ENCODE data around the gene RNU1-3. TPM values are rescaled to one million over a fixed set of nuclear protein-coding genes. Genes with fewer than 3 reads are reported as not detected.
"Not testable (repeated sequence)": the region's sequence is repeated elsewhere in the genome, so short reads cannot be mapped to it uniquely, and the experiment has no call there.

Gene RNU1-3
- total RNA-seq, 1 donor from 2014 or later: 2,859 TPM

DNA sequence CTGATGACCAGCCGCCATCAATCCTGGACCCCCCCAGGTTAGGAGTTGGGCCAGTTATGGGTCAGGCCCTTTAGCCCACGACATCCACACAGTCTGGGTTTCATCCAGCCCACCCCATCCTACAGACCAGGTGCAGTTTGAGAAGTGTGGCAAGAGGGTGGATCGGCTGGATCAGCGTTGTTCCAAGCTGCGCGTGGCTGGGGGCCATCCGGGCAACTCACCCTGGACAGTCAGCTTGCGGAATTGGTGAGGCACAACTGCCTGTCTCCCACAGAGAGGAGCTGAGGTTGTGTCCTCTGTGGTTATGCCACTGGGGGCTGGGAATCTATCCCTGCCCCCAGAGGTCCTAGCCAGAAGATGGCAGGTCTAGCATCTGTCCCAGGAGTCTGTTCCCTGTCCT, 18.0 kb downstream of the RNU1-3 start:
- not testable (repeated sequence) for H3K4me3 Mint-ChIP-seq (ENCODE audit: unreplicated experiment); H3K9me3 Mint-ChIP-seq (ENCODE audit: unreplicated experiment); H3K27ac Mint-ChIP-seq (ENCODE audit: unreplicated experiment); H3K4me1 Mint-ChIP-seq (ENCODE audit: unreplicated experiment); H3K36me3 Mint-ChIP-seq (ENCODE audit: unreplicated experiment); H3K27me3 Mint-ChIP-seq (ENCODE audit: unreplicated experiment)
- DNase-seq (ENCODE audit: extremely low spot score, unreplicated experiment): peak; percentile 44

GRCh38 chr1:16648250-16648649, 18.5 kb downstream of the RNU1-3 start:
- not testable (repeated sequence) for H3K9me3 Mint-ChIP-seq (ENCODE audit: unreplicated experiment); H3K4me3 Mint-ChIP-seq (ENCODE audit: unreplicated experiment); H3K4me1 Mint-ChIP-seq (ENCODE audit: unreplicated experiment); H3K36me3 Mint-ChIP-seq (ENCODE audit: unreplicated experiment); H3K27ac Mint-ChIP-seq (ENCODE audit: unreplicated experiment); H3K27me3 Mint-ChIP-seq (ENCODE audit: unreplicated experiment)
- peak; percentile 79 for DNase-seq (ENCODE audit: extremely low spot score, unreplicated experiment)

GRCh38 chr1:16647179-16648176, 19.3 kb downstream of the RNU1-3 start:
- H3K4me3 Mint-ChIP-seq (ENCODE audit: unreplicated experiment); H3K36me3 Mint-ChIP-seq (ENCODE audit: unreplicated experiment); H3K27ac Mint-ChIP-seq (ENCODE audit: unreplicated experiment); H3K27me3 Mint-ChIP-seq (ENCODE audit: unreplicated experiment); H3K9me3 Mint-ChIP-seq (ENCODE audit: unreplicated experiment); H3K4me1 Mint-ChIP-seq (ENCODE audit: unreplicated experiment): not testable (repeated sequence)
- DNase-seq (ENCODE audit: extremely low spot score, unreplicated experiment): peak; percentile 83

DNA sequence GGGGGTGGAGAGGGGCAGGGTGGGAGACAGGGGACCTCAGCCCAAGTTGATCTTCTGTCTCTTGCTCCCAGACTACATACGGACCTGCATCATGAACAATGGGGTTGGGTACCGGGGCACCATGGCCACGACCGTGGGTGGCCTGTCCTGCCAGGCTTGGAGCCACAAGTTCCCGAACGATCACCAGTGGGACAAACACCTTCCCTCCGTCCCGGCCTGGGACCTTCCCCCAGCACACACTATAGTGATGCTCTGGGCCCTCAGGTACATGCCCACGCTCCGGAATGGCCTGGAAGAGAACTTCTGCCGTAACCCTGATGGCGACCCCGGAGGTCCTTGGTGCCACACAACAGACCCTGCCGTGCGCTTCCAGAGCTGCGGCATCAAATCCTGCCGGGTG, 20.0 kb downstream of the RNU1-3 start:
- H3K9me3 Mint-ChIP-seq (ENCODE audit: unreplicated experiment); H3K4me3 Mint-ChIP-seq (ENCODE audit: unreplicated experiment): not testable (repeated sequence)

DNA sequence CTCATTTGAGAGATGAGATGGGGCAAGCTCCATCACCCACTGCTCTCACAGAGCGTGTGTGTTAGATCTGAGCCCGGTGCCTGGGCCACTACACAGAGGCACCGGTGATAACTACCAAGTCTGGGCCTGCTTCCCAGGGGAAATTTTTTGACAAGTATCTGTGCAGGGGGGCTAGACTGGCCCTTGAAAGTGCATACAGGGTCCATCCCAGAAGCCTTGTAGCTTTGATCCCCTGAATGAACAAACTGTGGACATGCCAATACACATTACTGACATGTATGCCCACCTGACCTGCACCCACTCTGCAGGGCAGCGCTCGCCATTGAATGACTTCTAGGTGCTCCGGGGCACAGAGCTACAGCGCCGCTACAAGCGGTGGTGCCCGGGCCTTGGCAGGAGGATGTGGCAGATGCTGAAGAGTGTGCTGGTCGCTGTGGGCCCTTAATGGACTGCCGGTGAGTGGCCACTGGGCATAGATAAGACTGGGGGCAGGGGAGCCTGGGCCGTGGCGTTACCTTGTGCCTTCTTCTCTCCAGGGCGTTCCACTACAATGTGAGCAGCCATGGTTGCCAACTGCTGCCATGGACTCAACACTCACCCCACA, 20.6 kb downstream of the RNU1-3 start:
- DNase-seq (ENCODE audit: extremely low spot score, unreplicated experiment): peak; percentile 85
- H3K27ac Mint-ChIP-seq (ENCODE audit: unreplicated experiment); H3K4me1 Mint-ChIP-seq (ENCODE audit: unreplicated experiment); H3K36me3 Mint-ChIP-seq (ENCODE audit: unreplicated experiment); H3K27me3 Mint-ChIP-seq (ENCODE audit: unreplicated experiment); H3K4me3 Mint-ChIP-seq (ENCODE audit: unreplicated experiment); H3K9me3 Mint-ChIP-seq (ENCODE audit: unreplicated experiment): not testable (repeated sequence)

More for the DNA sequence above, 20.0 kb downstream of the RNU1-3 start:
- not testable (repeated sequence) for H3K36me3 Mint-ChIP-seq (ENCODE audit: unreplicated experiment); DNase-seq (ENCODE audit: extremely low spot score, unreplicated experiment); H3K27ac Mint-ChIP-seq (ENCODE audit: unreplicated experiment); H3K27me3 Mint-ChIP-seq (ENCODE audit: unreplicated experiment); H3K4me1 Mint-ChIP-seq (ENCODE audit: unreplicated experiment)

GRCh38 chr1:16645271-16646060, 21.3 kb downstream of the RNU1-3 start:
- H3K27ac Mint-ChIP-seq (ENCODE audit: unreplicated experiment); H3K36me3 Mint-ChIP-seq (ENCODE audit: unreplicated experiment); H3K9me3 Mint-ChIP-seq (ENCODE audit: unreplicated experiment); H3K27me3 Mint-ChIP-seq (ENCODE audit: unreplicated experiment); H3K4me1 Mint-ChIP-seq (ENCODE audit: unreplicated experiment); H3K4me3 Mint-ChIP-seq (ENCODE audit: unreplicated experiment): not testable (repeated sequence)
- peak; percentile 89 for DNase-seq (ENCODE audit: extremely low spot score, unreplicated experiment)

GRCh38 chr1:16644482-16645270, 22.1 kb downstream of the RNU1-3 start:
- not testable (repeated sequence) for H3K4me1 Mint-ChIP-seq (ENCODE audit: unreplicated experiment); H3K4me3 Mint-ChIP-seq (ENCODE audit: unreplicated experiment); H3K27me3 Mint-ChIP-seq (ENCODE audit: unreplicated experiment); H3K36me3 Mint-ChIP-seq (ENCODE audit: unreplicated experiment); H3K27ac Mint-ChIP-seq (ENCODE audit: unreplicated experiment); H3K9me3 Mint-ChIP-seq (ENCODE audit: unreplicated experiment)
- DNase-seq (ENCODE audit: extremely low spot score, unreplicated experiment): peak; percentile 100
- TF ChIP-seq, protein P1, sequence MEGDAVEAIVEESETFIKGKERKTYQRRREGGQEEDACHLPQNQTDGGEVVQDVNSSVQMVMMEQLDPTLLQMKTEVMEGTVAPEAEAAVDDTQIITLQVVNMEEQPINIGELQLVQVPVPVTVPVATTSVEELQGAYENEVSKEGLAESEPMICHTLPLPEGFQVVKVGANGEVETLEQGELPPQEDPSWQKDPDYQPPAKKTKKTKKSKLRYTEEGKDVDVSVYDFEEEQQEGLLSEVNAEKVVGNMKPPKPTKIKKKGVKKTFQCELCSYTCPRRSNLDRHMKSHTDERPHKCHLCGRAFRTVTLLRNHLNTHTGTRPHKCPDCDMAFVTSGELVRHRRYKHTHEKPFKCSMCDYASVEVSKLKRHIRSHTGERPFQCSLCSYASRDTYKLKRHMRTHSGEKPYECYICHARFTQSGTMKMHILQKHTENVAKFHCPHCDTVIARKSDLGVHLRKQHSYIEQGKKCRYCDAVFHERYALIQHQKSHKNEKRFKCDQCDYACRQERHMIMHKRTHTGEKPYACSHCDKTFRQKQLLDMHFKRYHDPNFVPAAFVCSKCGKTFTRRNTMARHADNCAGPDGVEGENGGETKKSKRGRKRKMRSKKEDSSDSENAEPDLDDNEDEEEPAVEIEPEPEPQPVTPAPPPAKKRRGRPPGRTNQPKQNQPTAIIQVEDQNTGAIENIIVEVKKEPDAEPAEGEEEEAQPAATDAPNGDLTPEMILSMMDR (IDR thresholded peaks at IDR 0.05): peak; percentile 66

Data from osteocyte (in vitro differentiated cells).